OCI-LY1 (cell line): ENCODE data around the gene MRPL40.

ENCODE experiments used
- H2AFZ ChIP-seq: fragments of 200-600 bp; sonication (generic), shearing (Covaris generic); 2 replicates; pipeline ENCODE4 v1.6.0; 2014; ENCODE audit warnings: antibody characterized with exemption, mild to moderate bottlenecking, low read length
- H3F3A ChIP-seq: fragments of 200-600 bp; sonication (generic), shearing (Covaris generic); 2 replicates; pipeline ENCODE4 v1.6.0; 2014; ENCODE audit warnings: mild to moderate bottlenecking, antibody characterized with exemption, low read length, moderate library complexity; ENCODE audit not compliant: insufficient read depth
- H3K27ac ChIP-seq: fragments of 200-600 bp; sonication (generic); 2 replicates; pipeline ENCODE4 v1.5.1; 2014; ENCODE audit warnings: low read length, mixed run types, mild to moderate bottlenecking, low read depth; ENCODE audit not compliant: poor library complexity, severe bottlenecking
- H3K27me3 ChIP-seq: fragments of 200-600 bp; sonication (generic); 2 replicates; pipeline ENCODE4 v1.6.0; 2014; ENCODE audit warnings: antibody characterized with exemption, mild to moderate bottlenecking, low read length, moderate library complexity; ENCODE audit not compliant: insufficient read depth
- H3K36me3 ChIP-seq: fragments of 200-600 bp; sonication (generic); 2 replicates; pipeline ENCODE4 v1.6.1; 2014; ENCODE audit warnings: mild to moderate bottlenecking, antibody characterized with exemption, low read length, moderate library complexity, mixed read lengths; ENCODE audit not compliant: insufficient read depth
- H3K4me1 ChIP-seq: fragments of 200-600 bp; sonication (generic); 2 replicates; pipeline ENCODE4 v1.5.1; 2014; ENCODE audit warnings: mild to moderate bottlenecking, low read length, moderate library complexity; ENCODE audit not compliant: insufficient read depth, severe bottlenecking
- H3K4me2 ChIP-seq: fragments of 200-600 bp; sonication (generic), shearing (Covaris generic); 2 replicates; pipeline ENCODE4 v1.6.1; 2014; ENCODE audit warnings: low read length
- H3K4me3 ChIP-seq: fragments of 200-600 bp; sonication (generic); 2 replicates; pipeline ENCODE4 v1.5.1; 2014; ENCODE audit warnings: low read length, low read depth, mild to moderate bottlenecking, mixed read lengths; ENCODE audit not compliant: poor library complexity, severe bottlenecking
- H3K79me2 ChIP-seq: fragments of 200-600 bp; shearing (Covaris generic); 2 replicates; pipeline ENCODE4 v1.6.1; 2016; ENCODE audit warnings: mixed run types, low read length, mixed read lengths; ENCODE audit not compliant: insufficient read depth
- H3K9ac ChIP-seq: fragments of 200-600 bp; sonication (generic), shearing (Covaris generic); 2 replicates; pipeline ENCODE4 v1.6.1; 2014; ENCODE audit warnings: mild to moderate bottlenecking, low read length, mixed read lengths
- H3K9me2 ChIP-seq: fragments of 200-600 bp; sonication (generic), shearing (Covaris generic); 2 replicates; pipeline ENCODE4 v1.6.1; 2014; ENCODE audit warnings: low read depth, mild to moderate bottlenecking, low read length, mixed read lengths
- H3K9me3 ChIP-seq: fragments of 200-600 bp; shearing (Covaris generic); 2 replicates; pipeline ENCODE4 v1.6.1; 2014; ENCODE audit warnings: low read length, mixed read lengths
- H4K20me1 ChIP-seq: fragments of 200-600 bp; sonication (generic), shearing (Covaris generic); 2 replicates; pipeline ENCODE4 v1.6.0; 2016; ENCODE audit warnings: mild to moderate bottlenecking, low read length; ENCODE audit not compliant: insufficient read depth
- CTCF ChIP-seq: fragments of 200-600 bp; sonication (generic), shearing (Covaris generic); IDR thresholded peaks from 2 replicates; pipeline ENCODE4 v1.5.1; 2017; ENCODE audit warnings: mild to moderate bottlenecking, antibody characterized with exemption, low read length, moderate library complexity, mixed read lengths
- EZH2 ChIP-seq: fragments of 200-600 bp; sonication (generic), shearing (Covaris generic); IDR thresholded peaks from 2 replicates; pipeline ENCODE4 v1.8.0; 2017; ENCODE audit warnings: borderline replicate concordance, mixed run types, mild to moderate bottlenecking, antibody characterized with exemption, low read length, moderate library complexity, mixed read lengths

MRPL40 gene

GRCh38 chr22:19453718-19454117 is 21.4 kb downstream of the MRPL40 start:
- Histone ChIP-seq H3K9ac (no peak overlapping the region), H3K27ac (no peak overlapping the region), H3F3A (no peaks in the 10 kb centered on the region), H4K20me1 (no peaks in the 10 kb centered on the region), H3K36me3 (peaks cover 78% of the 10 kb centered on the region), H3K79me2 (no peaks in the 10 kb centered on the region), H3K27me3 (no peaks in the 10 kb centered on the region), H3K9me2 (no peaks in the 10 kb centered on the region), H3K4me3 (no peak overlapping the region), H2AFZ (no peak overlapping the region), H3K4me2 (no peak overlapping the region), H3K9me3 (no peaks in the 10 kb centered on the region), H3K4me1 (peaks cover 4% of the 10 kb centered on the region)
- TF ChIP-seq CTCF (no peak), EZH2 (no peak)

- TF ChIP-seq CTCF = no peak
- no peak for TF ChIP-seq EZH2
- Histone ChIP-seq H3K27ac (no peak overlapping the region), H3K79me2 (no peaks in the 10 kb centered on the region), H4K20me1 (no peaks in the 10 kb centered on the region), H3K4me3 (no peak overlapping the region), H3K4me1 (peaks cover under 1% of the 10 kb centered on the region), H3K9me2 (no peaks in the 10 kb centered on the region), H2AFZ (no peak overlapping the region), H3K36me3 (peaks cover 81% of the 10 kb centered on the region), H3K9me3 (no peaks in the 10 kb centered on the region), H3K4me2 (no peak overlapping the region), H3K9ac (no peak overlapping the region), H3K27me3 (no peaks in the 10 kb centered on the region), H3F3A (no peaks in the 10 kb centered on the region)
Measured at GRCh38 chr22:19454156-19454555, 21.8 kb downstream of the MRPL40 start.

- H2AFZ ChIP-seq = no peak overlapping the region
- H3K27me3 ChIP-seq = no peaks in the 10 kb centered on the region
- H3K4me2 ChIP-seq = no peak overlapping the region
- H3K79me2 ChIP-seq = no peaks in the 10 kb centered on the region
- H3K9ac ChIP-seq = no peak overlapping the region
- H3K9me2 ChIP-seq = no peaks in the 10 kb centered on the region
- no peaks in the 10 kb centered on the region for H4K20me1 ChIP-seq
- no peak for TF ChIP-seq EZH2
- TF ChIP-seq CTCF = no peak
- no peak overlapping the region for H3K4me3 ChIP-seq
- H3K36me3 ChIP-seq = peaks cover 85% of the 10 kb centered on the region
- no peaks in the 10 kb centered on the region for H3K9me3 ChIP-seq
- no peak overlapping the region for H3K27ac ChIP-seq
- H3F3A ChIP-seq = no peaks in the 10 kb centered on the region
- H3K4me1 ChIP-seq = no peaks in the 10 kb centered on the region
Measured at GRCh38 chr22:19455033-19455432, 22.7 kb downstream of the MRPL40 start.
